Trophoblast cell (in vitro differentiated cells and primary cell): ENCODE measurements around the gene IDI1.
"Not testable (repeated sequence)": the region's sequence is repeated elsewhere in the genome, so short reads cannot be mapped to it uniquely, and the experiment has no call there.

ENCODE experiments used
- DNase-seq, 2 donors: peaks; one replicate each; pipeline ENCODE4 v3.0.0-alpha.2; 2016
- H2AFZ ChIP-seq: 2 replicates; pipeline ENCODE4 v1.6.1; 2013; ENCODE audit warnings: low read length, moderate library complexity, mild to moderate bottlenecking; ENCODE audit not compliant: insufficient read depth, poor library complexity
- H2AK5ac ChIP-seq: 2 replicates; pipeline ENCODE4 v1.6.1; 2013; ENCODE audit warnings: mild to moderate bottlenecking, low read length
- H2BK120ac ChIP-seq: 2 replicates; pipeline ENCODE4 v1.6.1; 2013; ENCODE audit warnings: low read length, mild to moderate bottlenecking, moderate library complexity; ENCODE audit not compliant: insufficient read depth, poor library complexity
- H2BK12ac ChIP-seq: 2 replicates; pipeline ENCODE4 v1.6.1; 2013; ENCODE audit warnings: mild to moderate bottlenecking, low read length, moderate library complexity
- H2BK5ac ChIP-seq: 2 replicates; pipeline ENCODE4 v1.6.1; 2013; ENCODE audit warnings: low read length, low read depth, moderate library complexity, mild to moderate bottlenecking; ENCODE audit not compliant: poor library complexity
- H3K14ac ChIP-seq: 2 replicates; pipeline ENCODE4 v1.6.1; 2013; ENCODE audit warnings: mild to moderate bottlenecking, low read length
- H3K18ac ChIP-seq: 2 replicates; pipeline ENCODE4 v1.6.1; 2013; ENCODE audit warnings: mild to moderate bottlenecking, low read length
- H3K23ac ChIP-seq: 2 replicates; pipeline ENCODE4 v1.6.1; 2013; ENCODE audit warnings: low read length
- H3K27ac ChIP-seq: 2 replicates; pipeline ENCODE4 v1.5.1; 2013; ENCODE audit warnings: low read depth, mild to moderate bottlenecking, inconsistent platforms, low read length, moderate library complexity
- H3K27me3 ChIP-seq: 2 replicates; pipeline ENCODE4 v1.6.1; 2013; ENCODE audit warnings: inconsistent platforms, mild to moderate bottlenecking, low read length, moderate library complexity; ENCODE audit not compliant: insufficient read depth
- H3K36me3 ChIP-seq, 2 experiments: 1 replicate in 1 of 2; 2 replicates in 1 of 2; pipeline ENCODE4 v1.6.1; 2013; ENCODE audit warnings: low read length in 2 of 2, mild to moderate bottlenecking in 2 of 2, moderate library complexity in 1 of 2; ENCODE audit not compliant: insufficient read depth in 2 of 2, control insufficient read depth in 1 of 2
- H3K4ac ChIP-seq: 2 replicates; pipeline ENCODE4 v1.6.1; 2013; ENCODE audit warnings: low read depth, mild to moderate bottlenecking, low read length, moderate library complexity
- H3K4me1 ChIP-seq, 2 experiments: 1 replicate in 1 of 2; 2 replicates in 1 of 2; pipeline ENCODE4 v1.6.1; 2013; ENCODE audit warnings: low read length in 2 of 2, mild to moderate bottlenecking in 2 of 2, moderate library complexity in 1 of 2; ENCODE audit not compliant: insufficient read depth in 2 of 2, control insufficient read depth in 1 of 2
- H3K4me2 ChIP-seq: 2 replicates; pipeline ENCODE4 v1.6.1; 2013; ENCODE audit warnings: inconsistent platforms, mild to moderate bottlenecking, low read length, moderate library complexity
- H3K4me3 ChIP-seq: 2 replicates; pipeline ENCODE4 v1.5.1; 2013; ENCODE audit warnings: mild to moderate bottlenecking, low read depth, low read length, inconsistent platforms
- H3K79me1 ChIP-seq: one replicate; pipeline ENCODE4 v1.6.1; 2013; ENCODE audit warnings: low read length
- H3K79me2 ChIP-seq: 2 replicates; pipeline ENCODE4 v1.6.1; 2013; ENCODE audit warnings: low read length, mild to moderate bottlenecking; ENCODE audit not compliant: control insufficient read depth, insufficient read depth, poor library complexity
- H3K9ac ChIP-seq: 2 replicates; pipeline ENCODE4 v1.6.1; 2013; ENCODE audit warnings: mild to moderate bottlenecking, low read length
- H3K9me3 ChIP-seq: 2 replicates; pipeline ENCODE4 v1.6.1; 2013; ENCODE audit warnings: low read depth, mild to moderate bottlenecking, control low read depth, inconsistent platforms, low read length; ENCODE audit not compliant: insufficient read depth
- H4K12ac ChIP-seq: 2 replicates; pipeline ENCODE4 v1.6.1; 2013; ENCODE audit warnings: low read depth, mild to moderate bottlenecking, low read length, moderate library complexity
- H4K8ac ChIP-seq: 2 replicates; pipeline ENCODE4 v1.6.1; 2013; ENCODE audit warnings: low read depth, mild to moderate bottlenecking, low read length, moderate library complexity
- H4K91ac ChIP-seq: one replicate; pipeline ENCODE4 v1.6.1; 2013; ENCODE audit warnings: low read depth, mild to moderate bottlenecking, low read length, moderate library complexity
- WGBS: extraction: QIAGEN DNeasy Blood & Tissue Kit; methylation state at CpG from one replicate; pipeline ENCODE4 v1.1.7; 2013; ENCODE audit warnings: missing lambda C conversion rate; ENCODE audit not compliant: insufficient read length, insufficient coverage; ENCODE audit errors: extremely low coverage; 5-methylcytosine and 5-hydroxymethylcytosine counted together

The IDI1 gene

GRCh38 chr10:1068380-1069361, 19.8 kb upstream of the IDI1 start:
- H3K4me3 ChIP-seq = no peak overlapping the region
- no CpG with 5 or more reads among the region's 10 CpGs for WGBS

GRCh38 chr10:1066734-1067133, 17.8 kb upstream of the IDI1 start:
- not testable (repeated sequence) for DNase-seq, H3K27ac ChIP-seq, H2AFZ ChIP-seq, H3K4me3 ChIP-seq, H4K91ac ChIP-seq, H4K12ac ChIP-seq, H3K18ac ChIP-seq, H2BK5ac ChIP-seq, H2BK12ac ChIP-seq, H2BK120ac ChIP-seq, H3K36me3 ChIP-seq, H3K79me2 ChIP-seq, H3K4me2 ChIP-seq, H3K14ac ChIP-seq, H3K9ac ChIP-seq, H3K23ac ChIP-seq, H3K4me1 ChIP-seq, H4K8ac ChIP-seq, H3K9me3 ChIP-seq, H3K79me1 ChIP-seq, H3K4ac ChIP-seq, H3K27me3 ChIP-seq, H2AK5ac ChIP-seq
- no CpG with 5 or more reads among the region's 8 CpGs for WGBS

More at GRCh38 chr10:1068380-1069361, 19.8 kb upstream of the IDI1 start:
- no peak overlapping the region for H3K14ac ChIP-seq
- no peaks in the 10 kb centered on the region for H3K79me2 ChIP-seq
- H2BK5ac ChIP-seq = no peak overlapping the region
- H3K79me1 ChIP-seq = no peaks in the 10 kb centered on the region
- H4K91ac ChIP-seq = no peak overlapping the region
- H3K9me3 ChIP-seq = no peaks in the 10 kb centered on the region
- H2AFZ ChIP-seq = no peak overlapping the region
- H3K4me1 ChIP-seq = peaks cover 0 to 2% of the 10 kb centered on the region in 2 experiments
- no peak overlapping the region for H3K9ac ChIP-seq
- no peak overlapping the region for H4K12ac ChIP-seq
- no peak overlapping the region for H2BK120ac ChIP-seq
- no peak overlapping the region for H3K27ac ChIP-seq
- DNase-seq = no peak
- H3K36me3 ChIP-seq = peaks cover 8% of the 10 kb centered on the region in 2 experiments
- no peak overlapping the region for H2BK12ac ChIP-seq
- no peak overlapping the region for H2AK5ac ChIP-seq
- no peak overlapping the region for H4K8ac ChIP-seq
- no peak overlapping the region for H3K4ac ChIP-seq
- no peaks in the 10 kb centered on the region for H3K27me3 ChIP-seq
- H3K4me2 ChIP-seq = no peak overlapping the region
- no peak overlapping the region for H3K18ac ChIP-seq
- H3K23ac ChIP-seq = no peak overlapping the region

- Histone ChIP-seq H2BK5ac (no peak overlapping the region), H3K18ac (no peak overlapping the region), H4K8ac (no peak overlapping the region), H3K4me3 (no peak overlapping the region), H3K14ac (no peak overlapping the region), H2BK120ac (no peak overlapping the region), H3K9ac (no peak overlapping the region), H3K4me1 (no peaks in the 10 kb centered on the region), H4K91ac (no peak overlapping the region), H3K36me3 (peaks cover 0 to 5% of the 10 kb centered on the region in 2 experiments), H3K4me2 (no peak overlapping the region), H4K12ac (no peak overlapping the region), H2AFZ (no peak overlapping the region), H3K4ac (no peak overlapping the region), H2AK5ac (no peak overlapping the region), H3K79me1 (no peaks in the 10 kb centered on the region), H3K23ac (no peak overlapping the region), H3K27me3 (no peaks in the 10 kb centered on the region), H2BK12ac (no peak overlapping the region), H3K9me3 (no peaks in the 10 kb centered on the region), H3K27ac (no peak overlapping the region), H3K79me2 (no peaks in the 10 kb centered on the region)
- WGBS = 100% methylated on average over 2 of the region's 4 CpGs
- DNase-seq = no peak
These were observed 16.0 kb upstream of the IDI1 start for GRCh38 chr10:1064964-1065247.

- Histone ChIP-seq H3K79me1 (no peaks in the 10 kb centered on the region), H3K9ac (no peak overlapping the region), H3K27ac (no peak overlapping the region), H3K27me3 (no peaks in the 10 kb centered on the region), H2BK120ac (no peak overlapping the region), H4K12ac (no peak overlapping the region), H3K4me2 (no peak overlapping the region), H3K14ac (no peak overlapping the region), H4K8ac (no peak overlapping the region), H3K4me1 (no peaks in the 10 kb centered on the region), H3K36me3 (peaks cover 0 to 8% of the 10 kb centered on the region in 2 experiments), H3K4me3 (no peak overlapping the region), H2BK5ac (no peak overlapping the region), H3K4ac (no peak overlapping the region), H3K79me2 (no peaks in the 10 kb centered on the region), H2AK5ac (no peak overlapping the region), H4K91ac (no peak overlapping the region), H2AFZ (no peak overlapping the region), H3K23ac (no peak overlapping the region), H3K9me3 (no peaks in the 10 kb centered on the region), H2BK12ac (no peak overlapping the region), H3K18ac (no peak overlapping the region)
- DNase-seq = no peak
- WGBS = no CpG with 5 or more reads among the region's 7 CpGs
These were observed 14.4 kb upstream of the IDI1 start for GRCh38 chr10:1063232-1063865.
